GM18907 (cell line): ENCODE measurements around the gene NOC2L.

Experiments
- ATAC-seq: cut with Tn5 transposase; IDR thresholded peaks from one replicate; pipeline ENCODE4 v1.9.1; 2021; ENCODE audit warnings: mild to moderate bottlenecking, moderate library complexity; ENCODE audit not compliant: unreplicated experiment

Gene NOC2L

DNA sequence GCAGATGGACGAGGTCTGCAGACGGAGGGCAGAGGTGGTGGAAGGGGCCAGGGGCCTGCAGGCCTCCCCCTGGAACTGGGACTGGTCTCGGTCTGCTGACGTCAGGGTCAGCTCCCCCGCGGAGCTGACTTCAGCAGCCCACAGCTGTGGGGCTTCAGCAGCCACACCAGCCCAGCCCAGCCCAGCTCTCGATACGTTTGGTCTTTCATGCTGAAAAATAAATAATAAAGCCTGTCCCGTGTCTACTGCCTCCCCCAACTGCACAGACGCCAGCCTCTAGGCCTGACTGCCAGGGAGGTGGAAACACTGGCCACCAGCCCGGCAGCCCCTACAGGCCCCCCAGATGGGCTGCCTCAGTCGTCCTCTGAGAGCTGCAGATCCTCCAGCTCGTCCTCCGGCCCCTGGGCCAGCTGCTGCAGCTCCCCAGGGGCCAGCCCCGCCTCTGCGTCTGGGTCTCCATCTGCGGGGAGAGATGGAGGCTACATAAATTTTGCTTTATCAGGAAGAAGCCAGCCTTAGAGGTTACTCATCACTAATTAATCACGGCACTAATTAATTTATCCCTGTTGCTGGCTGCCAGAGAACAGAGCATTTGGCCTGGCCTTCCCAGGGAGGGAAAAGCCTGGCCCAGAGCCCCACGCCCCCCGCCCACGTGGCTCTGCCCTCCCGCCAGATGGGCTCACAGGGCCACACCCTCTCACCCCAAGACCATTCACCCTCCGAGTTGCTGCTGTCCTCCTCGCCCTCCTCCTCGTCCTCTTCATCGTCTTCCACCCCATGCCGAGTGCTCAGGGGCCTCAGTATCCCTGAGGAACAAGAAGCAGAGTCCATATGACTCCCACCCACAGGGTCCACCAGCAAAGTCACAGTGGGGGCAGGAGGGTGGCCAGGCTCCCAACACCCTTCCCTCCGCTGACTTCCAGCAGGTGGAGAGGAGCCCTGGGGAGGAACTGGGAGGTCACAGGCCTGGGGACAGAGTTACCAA lies 14.4 kb downstream of the NOC2L start:
- ATAC-seq: no peak

DNA sequence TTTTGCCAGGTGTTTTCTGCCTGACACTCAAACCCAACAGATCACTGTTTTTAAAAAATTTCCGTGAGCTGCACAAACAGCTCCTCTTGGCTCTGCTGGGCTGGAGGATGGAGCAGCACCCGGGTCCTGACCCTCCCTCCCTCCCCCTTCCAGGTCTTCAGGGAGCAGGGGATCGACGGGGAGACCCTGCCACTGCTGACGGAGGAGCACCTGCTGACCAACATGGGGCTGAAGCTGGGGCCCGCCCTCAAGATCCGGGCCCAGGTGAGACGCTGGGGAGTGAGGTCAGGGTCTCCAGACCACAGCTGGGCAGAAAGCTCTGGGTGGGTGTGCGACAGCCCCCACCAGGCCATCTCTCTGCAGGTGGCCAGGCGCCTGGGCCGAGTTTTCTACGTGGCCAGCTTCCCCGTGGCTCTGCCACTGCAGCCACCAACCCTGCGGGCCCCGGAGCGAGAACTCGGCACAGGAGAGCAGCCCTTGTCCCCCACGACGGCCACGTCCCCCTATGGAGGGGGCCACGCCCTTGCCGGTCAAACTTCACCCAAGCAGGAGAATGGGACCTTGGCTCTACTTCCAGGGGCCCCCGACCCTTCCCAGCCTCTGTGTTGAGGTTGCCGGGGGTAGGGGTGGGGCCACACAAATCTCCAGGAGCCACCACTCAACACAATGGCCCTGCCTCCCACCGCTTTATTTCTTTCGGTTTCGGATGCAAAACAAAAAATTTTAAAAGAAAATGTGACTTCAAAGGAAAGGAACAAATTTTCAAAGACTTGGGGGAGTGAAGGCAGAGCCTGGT lies 15.3 kb downstream of the NOC2L start:
- no peak for ATAC-seq

DNA sequence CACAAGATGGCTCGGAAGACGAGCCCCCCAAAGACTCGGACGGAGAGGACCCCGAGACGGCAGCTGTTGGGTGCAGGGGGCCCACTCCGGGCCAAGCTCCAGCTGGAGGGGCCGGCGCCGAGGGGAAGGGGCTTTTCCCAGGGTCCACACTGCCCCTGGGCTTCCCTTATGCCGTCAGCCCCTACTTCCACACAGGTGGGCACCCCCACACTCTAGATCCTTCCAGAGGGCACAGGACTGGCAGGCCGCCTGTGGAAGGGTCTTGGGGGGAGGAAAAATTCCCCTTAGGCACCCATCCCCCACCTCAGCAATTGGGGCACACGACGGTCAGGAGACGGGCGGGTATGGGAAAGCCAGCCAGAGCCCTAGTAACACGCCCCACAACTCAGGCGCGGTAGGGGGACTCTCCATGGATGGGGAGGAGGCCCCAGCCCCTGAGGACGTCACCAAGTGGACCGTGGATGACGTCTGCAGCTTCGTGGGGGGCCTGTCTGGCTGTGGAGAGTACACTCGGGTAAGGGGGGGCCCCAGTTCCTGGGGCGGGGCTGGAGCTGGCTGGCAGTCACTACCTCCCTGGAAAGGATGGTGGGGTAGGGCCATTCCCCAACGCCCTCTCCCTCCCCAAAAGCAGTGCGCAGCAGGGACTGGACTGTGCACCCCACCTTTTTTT lies 16.1 kb downstream of the NOC2L start:
- no peak for ATAC-seq

DNA sequence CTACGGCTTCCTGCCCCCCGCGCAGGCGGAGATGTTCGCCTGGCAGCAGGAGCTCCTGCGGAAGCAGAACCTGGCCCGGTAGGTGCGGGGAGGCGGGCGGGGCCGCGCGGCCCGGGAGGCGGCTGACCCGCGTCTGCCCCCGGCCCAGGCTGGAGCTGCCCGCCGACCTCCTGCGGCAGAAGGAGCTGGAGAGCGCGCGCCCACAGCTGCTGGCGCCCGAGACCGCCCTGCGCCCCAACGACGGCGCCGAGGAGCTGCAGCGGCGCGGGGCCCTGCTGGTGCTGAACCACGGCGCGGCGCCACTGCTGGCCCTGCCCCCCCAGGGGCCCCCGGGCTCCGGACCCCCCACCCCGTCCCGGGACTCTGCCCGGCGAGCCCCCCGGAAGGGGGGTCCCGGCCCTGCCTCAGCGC lies 16.6 kb downstream of the NOC2L start:
- no peak for ATAC-seq

DNA sequence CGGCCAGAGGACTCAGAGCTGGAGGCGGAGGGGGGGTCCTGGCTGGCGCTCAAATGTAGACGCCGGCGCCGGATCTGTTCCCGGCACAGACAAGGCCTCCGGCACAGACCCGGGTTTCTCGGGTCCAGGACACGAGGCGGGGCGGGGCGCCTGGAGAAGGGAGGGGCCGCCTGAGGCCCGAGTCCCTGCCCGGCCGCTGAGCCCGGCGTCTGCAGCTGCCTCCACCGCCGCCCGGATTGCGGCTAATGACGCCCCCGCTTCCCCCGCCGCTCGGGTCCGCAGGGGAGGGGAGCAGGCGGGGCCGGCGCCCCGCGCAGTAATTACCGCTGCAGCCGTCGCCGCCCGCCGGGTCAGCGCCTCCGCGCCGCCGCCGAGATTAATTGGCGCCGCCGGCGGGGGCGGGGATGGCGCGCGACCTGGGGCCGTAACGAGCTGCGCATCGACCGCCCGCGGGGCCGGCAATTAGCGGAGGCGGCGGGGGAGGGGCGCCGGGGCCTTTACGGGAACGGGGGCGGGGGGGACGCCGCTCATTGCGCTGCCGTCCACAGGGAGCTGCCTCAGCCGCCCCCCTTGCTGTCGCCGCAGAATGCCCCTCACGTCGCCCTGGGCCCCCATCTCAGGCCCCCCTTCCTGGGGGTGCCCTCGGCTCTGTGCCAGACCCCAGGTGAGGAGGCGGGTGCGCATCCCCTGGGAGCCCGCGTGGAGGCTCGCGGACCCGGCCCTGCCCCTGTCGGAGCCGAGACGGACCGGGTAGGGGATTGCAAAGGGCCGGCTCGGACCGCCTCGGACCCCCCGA lies 17.3 kb downstream of the NOC2L start:
- no peak for ATAC-seq

DNA sequence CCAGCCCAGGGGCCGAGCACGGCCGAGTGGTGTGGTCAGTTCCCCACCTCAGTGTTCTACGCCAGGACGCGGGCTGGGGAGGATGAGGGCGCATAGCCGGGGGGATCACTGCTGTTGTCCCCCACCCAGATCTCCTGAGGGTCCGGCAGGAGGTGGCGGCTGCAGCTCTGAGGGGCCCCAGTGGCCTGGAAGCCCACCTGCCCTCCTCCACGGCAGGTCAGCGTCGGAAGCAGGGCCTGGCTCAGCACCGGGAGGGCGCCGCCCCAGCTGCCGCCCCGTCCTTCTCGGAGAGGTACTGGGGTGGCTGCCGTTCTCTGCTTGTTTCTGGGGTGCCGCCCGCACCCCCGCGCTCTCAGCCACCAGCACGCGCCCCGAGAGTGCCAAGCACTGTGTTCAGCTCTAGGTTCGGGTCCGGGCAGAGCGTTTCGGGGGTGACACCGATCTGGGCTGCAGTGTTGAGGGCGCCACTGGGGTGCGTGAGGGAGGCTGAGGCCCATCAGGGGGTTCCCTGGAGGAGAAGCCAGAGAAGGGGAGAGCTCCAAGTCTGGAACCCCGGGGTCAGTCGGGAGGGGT lies 18.0 kb downstream of the NOC2L start:
- ATAC-seq: no peak

DNA sequence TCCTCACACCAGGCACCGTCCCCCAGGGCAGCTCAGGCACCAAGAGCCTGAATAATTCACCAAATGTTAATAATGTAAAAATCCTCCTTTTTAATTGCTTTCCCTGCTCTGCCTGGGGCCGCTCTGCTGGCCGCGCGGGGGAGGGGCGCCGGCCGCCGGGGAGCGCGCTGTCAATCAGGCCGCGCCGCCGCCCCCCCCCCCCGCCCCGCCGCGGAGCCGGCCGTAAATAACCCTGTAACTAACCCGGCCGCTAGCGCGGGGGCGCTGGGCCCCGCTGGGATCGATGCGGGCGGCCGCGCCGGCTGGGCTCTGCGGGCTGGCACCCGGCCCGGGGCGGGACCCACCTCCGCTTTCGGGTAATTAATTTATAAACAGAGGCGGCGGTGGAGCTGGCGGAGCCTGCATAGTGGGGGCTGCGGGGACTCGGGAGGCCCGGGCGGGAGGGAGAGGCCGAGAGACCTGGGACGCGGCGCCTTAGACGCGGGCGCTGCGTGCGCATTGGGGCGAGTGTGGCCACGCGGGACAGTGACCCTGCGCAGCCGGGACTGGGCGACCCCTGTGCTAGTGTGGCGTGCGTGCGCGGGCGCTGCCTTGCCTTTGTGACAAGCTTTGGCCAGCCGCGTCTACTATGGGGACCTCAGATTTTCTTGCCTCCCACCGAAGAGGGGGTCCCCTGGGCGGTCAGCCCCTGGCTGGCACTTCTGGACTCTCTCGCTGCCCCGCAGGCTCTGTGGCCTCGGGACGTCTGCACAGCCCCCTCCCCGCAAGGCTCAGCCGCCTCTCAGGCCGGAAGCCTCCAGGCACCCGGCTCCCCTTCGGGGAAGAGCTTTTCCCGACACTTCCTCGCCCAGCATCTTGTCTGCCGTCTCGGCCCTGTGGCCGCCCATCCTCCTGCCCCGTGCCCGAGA lies 18.7 kb downstream of the NOC2L start:
- no peak for ATAC-seq

DNA sequence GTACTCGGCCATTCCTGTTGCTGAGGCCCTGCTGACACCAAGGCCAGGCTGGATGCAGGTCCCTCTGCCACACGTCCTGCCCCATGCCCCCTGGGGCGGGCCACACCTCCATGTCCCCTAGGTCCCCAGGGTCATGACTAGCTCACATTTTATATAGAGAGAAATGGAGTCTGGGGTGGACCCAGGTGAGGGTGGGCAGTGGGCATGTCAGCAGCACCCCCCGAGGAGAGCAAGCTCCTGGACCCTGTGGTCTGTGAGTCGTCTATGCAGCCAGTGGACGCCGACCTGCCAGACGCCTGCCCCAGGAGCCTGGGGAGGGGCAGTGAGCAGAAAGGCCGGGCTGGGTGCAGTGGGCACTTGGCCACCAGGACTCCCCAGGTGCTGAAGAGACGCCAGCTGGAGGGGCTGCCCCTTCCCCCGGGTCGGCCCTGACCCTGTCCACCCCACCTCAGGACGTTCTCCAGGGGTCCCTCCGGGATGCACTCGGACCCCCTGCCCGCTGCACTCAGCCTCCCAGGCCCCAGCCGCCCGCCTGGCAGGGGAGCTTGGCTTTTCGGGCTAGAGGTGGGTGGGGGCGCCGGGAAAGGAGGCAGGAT lies 19.4 kb downstream of the NOC2L start:
- ATAC-seq: no peak

DNA sequence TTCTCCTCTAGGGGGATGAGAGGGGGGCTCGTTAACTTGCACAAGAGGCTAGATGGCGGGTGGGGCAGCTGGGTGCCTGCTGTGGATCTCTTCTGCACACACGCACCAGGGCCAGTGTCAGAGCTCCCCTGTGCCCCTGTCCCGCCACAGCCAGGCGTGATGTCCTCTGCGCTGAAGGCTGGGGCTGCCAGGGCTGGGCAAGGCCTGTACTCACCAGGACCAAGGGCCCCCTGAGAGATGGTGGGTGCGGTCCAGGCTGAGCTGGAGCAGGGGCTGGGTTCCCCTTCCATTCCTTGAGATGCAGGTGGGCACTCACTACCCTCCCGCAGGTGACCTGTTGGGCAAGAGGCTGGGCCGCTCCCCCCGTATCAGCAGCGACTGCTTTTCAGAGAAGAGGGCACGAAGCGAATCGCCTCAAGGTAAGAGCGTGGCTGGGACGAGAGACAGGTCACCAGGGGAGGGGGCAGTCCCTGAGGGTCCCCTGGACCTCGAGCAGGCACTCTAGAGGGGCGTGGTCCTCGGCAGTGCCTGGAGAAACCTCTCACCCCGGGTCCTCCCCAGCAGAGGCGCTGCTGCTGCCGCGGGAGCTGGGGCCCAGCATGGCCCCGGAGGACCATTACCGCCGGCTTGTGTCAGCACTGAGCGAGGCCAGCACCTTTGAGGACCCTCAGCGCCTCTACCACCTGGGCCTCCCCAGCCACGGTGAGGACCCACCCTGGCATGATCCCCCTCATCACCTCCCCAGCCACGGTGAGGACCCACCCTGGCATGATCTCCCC lies 20.2 kb downstream of the NOC2L start:
- no peak for ATAC-seq

DNA sequence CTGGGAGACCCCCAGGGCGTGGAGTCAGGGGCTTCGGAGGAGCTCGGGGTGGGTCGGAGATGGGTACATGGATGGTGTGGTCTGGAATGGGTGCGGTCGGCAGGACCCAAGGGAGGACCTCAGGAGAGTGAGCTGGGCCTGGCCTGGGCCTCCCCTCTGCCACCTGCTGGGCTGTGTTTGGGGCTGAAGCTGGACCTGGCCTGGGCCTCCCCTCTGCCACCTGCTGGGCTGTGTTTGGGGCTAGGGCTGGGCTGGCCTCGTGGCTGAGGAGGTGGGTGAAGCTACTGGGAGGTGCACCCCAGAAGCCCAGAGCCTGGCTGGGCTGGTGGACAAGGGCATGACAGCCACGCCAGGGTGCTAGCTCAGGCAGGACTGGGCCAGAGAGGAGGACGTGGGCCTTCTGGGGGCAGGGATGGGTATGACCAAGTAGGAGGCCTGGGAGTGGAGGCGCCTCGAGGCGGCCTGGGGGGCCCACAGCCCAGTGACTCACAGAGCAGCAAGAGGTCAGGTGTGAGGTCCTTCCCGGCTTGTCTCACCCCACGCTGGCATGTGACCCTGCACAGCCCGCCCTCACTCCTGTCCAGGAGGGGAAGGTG lies 20.9 kb downstream of the NOC2L start:
- ATAC-seq: no peak

DNA sequence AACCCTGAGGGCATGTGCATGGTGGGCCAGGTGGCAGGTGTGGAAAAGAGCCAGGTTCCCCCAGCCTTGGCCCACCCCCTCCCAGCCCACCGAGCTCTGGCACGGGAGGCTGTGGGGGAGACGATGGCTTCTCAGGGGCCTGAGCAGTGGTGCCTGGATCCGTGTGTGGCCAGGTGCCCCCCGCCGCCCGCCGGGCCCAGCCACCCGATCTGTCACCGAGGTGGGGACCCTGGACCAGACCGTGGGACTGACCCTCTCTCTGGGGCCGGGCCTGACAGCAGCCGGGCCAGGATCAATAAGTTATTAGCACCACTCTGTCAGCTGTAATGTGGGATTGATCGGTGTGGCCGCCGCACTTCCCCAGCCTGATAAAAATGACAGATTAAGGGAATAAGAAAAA lies 21.5 kb downstream of the NOC2L start:
- ATAC-seq: no peak

DNA sequence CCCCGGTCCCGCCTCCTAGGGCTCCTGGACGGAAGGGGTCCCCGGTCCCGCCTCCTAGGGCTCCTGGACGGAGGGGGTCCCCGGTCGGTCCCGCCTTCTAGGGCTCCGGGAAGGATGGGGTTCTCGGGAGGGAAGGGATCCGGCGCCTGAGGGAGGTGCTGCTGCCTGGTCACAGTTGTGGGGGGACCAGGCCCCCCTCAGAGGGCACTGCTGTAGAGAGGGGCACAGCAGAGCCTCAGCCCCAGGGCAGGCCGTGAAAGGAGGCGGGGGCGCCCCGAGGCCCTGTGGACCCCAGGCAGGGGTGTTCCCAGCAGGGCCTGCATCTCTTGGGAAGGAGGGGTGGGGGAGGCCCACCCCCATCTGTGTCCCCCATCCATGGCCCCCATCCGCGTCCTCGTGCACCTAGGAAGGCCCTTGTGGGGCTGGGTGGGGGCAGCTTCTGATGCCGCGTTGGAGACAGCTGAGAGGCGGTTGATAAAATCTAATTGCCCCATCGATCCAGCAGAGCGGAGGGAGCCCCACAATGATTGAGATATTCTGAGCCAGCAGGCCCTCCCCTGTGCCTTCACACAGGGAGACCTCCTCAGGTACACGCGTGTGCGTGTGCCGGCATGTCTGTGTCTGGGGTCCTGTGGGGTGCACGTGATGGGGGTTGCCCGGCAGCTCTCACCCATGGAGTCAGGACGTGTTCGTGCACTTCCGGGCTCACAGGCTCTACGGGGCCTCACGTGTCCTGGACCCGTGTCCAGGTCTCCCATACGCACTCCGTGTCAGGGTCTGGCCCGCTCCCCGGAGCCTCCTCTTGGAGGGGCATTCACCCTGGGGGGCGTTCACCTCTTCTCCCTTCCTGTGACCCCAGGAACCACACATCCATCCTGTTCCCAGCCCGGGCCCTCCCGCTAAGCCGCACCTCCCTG lies 22.4 kb downstream of the NOC2L start:
- no peak for ATAC-seq

DNA sequence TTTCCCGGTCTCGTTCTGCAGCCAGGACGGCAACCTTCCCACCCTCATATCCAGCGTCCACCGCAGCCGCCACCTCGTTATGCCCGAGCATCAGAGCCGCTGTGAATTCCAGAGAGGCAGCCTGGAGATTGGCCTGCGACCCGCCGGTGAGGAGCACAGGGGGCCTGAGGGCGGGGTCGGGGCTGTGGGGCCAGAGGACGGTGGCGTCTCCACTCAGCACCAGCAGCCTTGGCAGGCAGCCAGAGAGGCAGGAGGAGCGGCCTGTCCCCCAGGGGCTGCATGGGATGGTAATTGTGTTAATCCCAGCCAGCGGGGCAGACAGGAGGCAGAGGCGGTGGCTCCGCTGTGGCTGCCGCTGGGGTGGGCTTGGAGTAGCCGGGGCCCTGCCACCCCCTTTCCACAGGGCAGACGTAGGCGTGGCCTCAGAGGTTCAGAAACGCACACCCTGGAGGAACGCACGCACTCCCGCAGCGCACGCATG lies 23.3 kb downstream of the NOC2L start:
- ATAC-seq: no peak

DNA sequence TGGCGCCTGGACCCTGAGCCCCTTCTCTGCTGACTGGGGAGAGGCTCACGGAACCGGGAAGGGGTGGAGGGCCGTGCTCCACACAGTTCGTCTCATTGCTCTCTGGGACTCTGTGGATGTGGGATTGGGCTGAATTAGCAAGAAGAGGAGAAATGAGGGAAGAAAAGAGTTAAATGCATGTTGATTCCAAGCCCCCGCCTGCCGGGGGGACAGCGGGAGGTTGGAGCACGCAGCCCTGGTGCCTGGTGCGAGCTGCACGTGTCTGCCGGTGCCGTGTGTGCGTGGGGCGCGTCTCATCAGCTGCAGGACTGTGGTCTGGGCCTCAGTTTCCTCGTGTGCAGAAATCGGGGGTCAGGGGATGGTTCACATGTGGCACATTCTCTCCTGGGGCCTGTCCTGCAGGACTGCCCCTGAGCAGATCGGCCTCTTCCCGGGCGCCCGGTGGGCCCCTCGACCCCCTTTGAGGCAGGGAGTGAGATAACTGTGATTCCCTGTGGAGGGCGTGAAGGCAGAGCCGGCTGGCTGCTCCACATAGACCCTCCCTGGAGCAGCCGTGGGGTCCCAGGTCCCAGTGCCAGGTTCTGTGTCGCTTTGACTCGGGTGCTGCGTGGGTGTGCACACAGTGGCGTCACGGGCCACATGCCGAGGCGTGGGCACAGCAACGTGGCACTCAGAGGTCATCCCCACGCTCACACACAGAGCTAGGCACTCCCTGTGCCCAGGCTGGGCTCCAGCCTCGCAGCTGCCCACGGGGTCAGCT lies 23.9 kb downstream of the NOC2L start:
- ATAC-seq: no peak

DNA sequence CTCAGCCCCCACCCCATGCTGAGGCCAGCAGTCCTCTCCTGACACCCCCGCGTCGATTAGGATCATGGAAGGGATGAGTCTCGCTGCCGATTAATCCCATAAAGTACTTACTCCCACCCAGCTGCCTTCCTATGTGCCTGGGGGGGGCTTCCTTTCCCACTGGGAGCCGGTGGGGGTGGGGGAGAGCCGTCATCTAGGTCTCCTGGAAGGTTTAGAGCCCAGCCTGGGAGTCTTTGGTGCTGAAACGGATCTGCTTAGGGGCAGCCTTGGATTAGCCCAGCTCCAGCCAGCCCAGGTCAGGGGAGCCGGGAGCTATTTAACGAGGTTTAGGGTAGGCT lies 25.5 kb downstream of the NOC2L start:
- no peak for ATAC-seq
